Measurements from ENCODE around the gene SLC6A7. TPM values are rescaled to one million over a fixed set of nuclear protein-coding genes. Genes with fewer than 3 reads are reported as not detected.

The SLC6A7 gene
- total RNA-seq, 4 donors from 2014 or later = not detected

GRCh38 chr5:150178262-150178661, 11.6 kb upstream of the SLC6A7 start:
- Histone ChIP-seq H3K36me3 (no peaks in the 10 kb centered on the region), H3K4me1 (peaks cover 0 to 33% (median 19%) of the 10 kb centered on the region in 3 donors), H3K27me3 (no peaks in the 10 kb centered on the region), H3K9me3 (no peaks in the 10 kb centered on the region), H3K4me3 (no peak overlapping the region), H3K27ac (no peak overlapping the region)
- 40 to 67% methylated on average over 1 of the region's 4 CpGs for WGBS, 2 donors (ENCODE audit: low coverage in 1 of 2)
- TF ChIP-seq POLR2A (IDR thresholded peaks at IDR 0.05) (no peak), POLR2AphosphoS5 (IDR thresholded peaks at IDR 0.05) (no peak), EP300 (IDR thresholded peaks at IDR 0.05) (no peak), CTCF (IDR thresholded peaks at IDR 0.05) (no peak)
- ATAC-seq = no peak

GRCh38 chr5:150179019-150179620, 10.7 kb upstream of the SLC6A7 start:
- no peak for ATAC-seq
- H3K36me3 ChIP-seq = no peaks in the 10 kb centered on the region
- H3K27me3 ChIP-seq = no peaks in the 10 kb centered on the region
- peak overlapping the region in 3 of 4 donors; percentile 70 to 79 (median 73) for H3K27ac ChIP-seq
- no peaks in the 10 kb centered on the region for H3K9me3 ChIP-seq
- 74 to 93% methylated on average over 3 to 4 of the region's 7 CpGs for WGBS, 2 donors (ENCODE audit: low coverage in 1 of 2)
- H3K4me3 ChIP-seq = no peak overlapping the region
- H3K4me1 ChIP-seq = peaks cover 0 to 33% (median 19%) of the 10 kb centered on the region in 3 donors
- no peak for TF ChIP-seq CTCF (IDR thresholded peaks at IDR 0.05)

GRCh38 chr5:150180241-150181026, 9.4 kb upstream of the SLC6A7 start:
- TF ChIP-seq EP300 (IDR thresholded peaks at IDR 0.05) = no peak
- peak; percentile 31 for TF ChIP-seq POLR2AphosphoS5 (IDR thresholded peaks at IDR 0.05)
- 45 to 53% methylated on average over 4 to 10 of the region's 18 CpGs for WGBS, 2 donors (ENCODE audit: low coverage in 1 of 2)
- Histone ChIP-seq H3K36me3 (no peaks in the 10 kb centered on the region), H3K4me1 (peaks cover 0 to 33% (median 19%) of the 10 kb centered on the region in 3 donors), H3K27me3 (no peaks in the 10 kb centered on the region), H3K27ac (peak overlapping the region in 3 of 4 donors; percentile 70 to 79 (median 73)), H3K9me3 (no peaks in the 10 kb centered on the region), H3K4me3 (no peak overlapping the region)
- peak; percentile 81 for ATAC-seq

- Histone ChIP-seq H3K4me3 (no peak overlapping the region), H3K4me1 (peaks cover 0 to 33% (median 19%) of the 10 kb centered on the region in 3 donors), H3K27ac (peak overlapping the region in 3 of 4 donors; percentile 70 to 79 (median 73)), H3K27me3 (no peaks in the 10 kb centered on the region), H3K9me3 (no peaks in the 10 kb centered on the region), H3K36me3 (no peaks in the 10 kb centered on the region)
- TF ChIP-seq CTCF (IDR thresholded peaks at IDR 0.05) = no peak
- no peak for TF ChIP-seq EP300 (IDR thresholded peaks at IDR 0.05)
- TF ChIP-seq POLR2A (IDR thresholded peaks at IDR 0.05) = no peak
- TF ChIP-seq POLR2AphosphoS5 (IDR thresholded peaks at IDR 0.05) = no peak
- WGBS, 2 donors (ENCODE audit: low coverage in 1 of 2) = 33 to 48% methylated on average over 4 to 5 of the region's 5 CpGs
- peak; percentile 11 for ATAC-seq
Measured at GRCh38 chr5:150181027-150181426, 8.8 kb upstream of the SLC6A7 start.

GRCh38 chr5:150181766-150182545, 7.9 kb upstream of the SLC6A7 start:
- Histone ChIP-seq H3K27ac (peak overlapping the region in 2 of 4 donors; percentile 73 to 79), H3K4me3 (no peak overlapping the region), H3K27me3 (no peaks in the 10 kb centered on the region), H3K4me1 (peaks cover 0 to 33% (median 19%) of the 10 kb centered on the region in 3 donors), H3K36me3 (no peaks in the 10 kb centered on the region), H3K9me3 (no peaks in the 10 kb centered on the region)
- ATAC-seq = no peak
- TF ChIP-seq POLR2A (IDR thresholded peaks at IDR 0.05) (no peak), EP300 (IDR thresholded peaks at IDR 0.05) (no peak), POLR2AphosphoS5 (IDR thresholded peaks at IDR 0.05) (no peak), CTCF (IDR thresholded peaks at IDR 0.05) (no peak)
- 82 to 89% methylated on average over 2 of the region's 9 CpGs for WGBS, 2 donors (ENCODE audit: low coverage in 1 of 2)

Data from gastroesophageal sphincter (tissue), 4 donors.